Activated CD8-positive, alpha-beta T cell treated with anti-CD3 and anti-CD28 coated beads for 36 hours (primary cell): ENCODE results near the gene ITPR1. TPM values are rescaled to one million over a fixed set of nuclear protein-coding genes. Genes with fewer than 3 reads are reported as not detected.

Source experiments
- ATAC-seq: fragments of 200-7000 bp; cut with Tn5 transposase; one replicate; pipeline ENCODE4 v1.10.0; 2021; ENCODE audit warnings: mild to moderate bottlenecking, moderate library complexity
- CTCF ChIA-PET: fragments of 350-600 bp; sonication (Branson Sonifier 250); formaldehyde crosslinking; loops from one replicate; lab custom pipeline; 2021; ENCODE audit warnings: antibody characterized with exemption; lab: Charles Lee
- POLR2A ChIA-PET: fragments of 350-600 bp; sonication (Branson Sonifier 250); formaldehyde crosslinking; loops from one replicate; lab custom pipeline; 2021; ENCODE audit warnings: antibody characterized with exemption; lab: Charles Lee
- DNase-seq: peaks from one replicate; pipeline ENCODE4 v3.0.0-alpha.2; 2020
- H3K27ac Mint-ChIP-seq: one replicate; pipeline ENCODE4 v1.8.0; 2021; ENCODE audit warnings: mild to moderate bottlenecking, mixed read lengths
- H3K27me3 Mint-ChIP-seq: one replicate; pipeline ENCODE4 v1.8.0; 2021; ENCODE audit warnings: mixed read lengths
- H3K36me3 Mint-ChIP-seq: one replicate; pipeline ENCODE4 v1.8.0; 2021; ENCODE audit warnings: low read depth, mixed read lengths
- H3K4me1 Mint-ChIP-seq: one replicate; pipeline ENCODE4 v1.8.0; 2021; ENCODE audit warnings: low read depth, mixed read lengths
- H3K4me3 Mint-ChIP-seq: one replicate; pipeline ENCODE4 v1.8.0; 2021; ENCODE audit warnings: mild to moderate bottlenecking, moderate library complexity, mixed read lengths
- H3K9me3 Mint-ChIP-seq: one replicate; pipeline ENCODE4 v1.8.0; 2021; ENCODE audit warnings: mixed read lengths
- intact Hi-C: fragments of 100-400 bp; cut with micrococcal nuclease; formaldehyde crosslinking; loops from one replicate; pipeline ENCODE4 v1.10.0; 2022
- total RNA-seq, 2 experiments: library from RNA; stranded (reverse); gene quantifications; one replicate each; pipeline ENCODE4 v1.2.3, GENCODE V29; 2021
- TF ChIP-seq, protein P1 (sequence below): fragments of 200-600 bp; IDR thresholded peaks from one replicate; pipeline ENCODE4 v1.8.0; 2022; ENCODE audit warnings: antibody characterized with exemption, mild to moderate bottlenecking

The ITPR1 gene
- total RNA-seq, 2 experiments from 2014 or later, result 93.9 to 98.2 TPM

DNA sequence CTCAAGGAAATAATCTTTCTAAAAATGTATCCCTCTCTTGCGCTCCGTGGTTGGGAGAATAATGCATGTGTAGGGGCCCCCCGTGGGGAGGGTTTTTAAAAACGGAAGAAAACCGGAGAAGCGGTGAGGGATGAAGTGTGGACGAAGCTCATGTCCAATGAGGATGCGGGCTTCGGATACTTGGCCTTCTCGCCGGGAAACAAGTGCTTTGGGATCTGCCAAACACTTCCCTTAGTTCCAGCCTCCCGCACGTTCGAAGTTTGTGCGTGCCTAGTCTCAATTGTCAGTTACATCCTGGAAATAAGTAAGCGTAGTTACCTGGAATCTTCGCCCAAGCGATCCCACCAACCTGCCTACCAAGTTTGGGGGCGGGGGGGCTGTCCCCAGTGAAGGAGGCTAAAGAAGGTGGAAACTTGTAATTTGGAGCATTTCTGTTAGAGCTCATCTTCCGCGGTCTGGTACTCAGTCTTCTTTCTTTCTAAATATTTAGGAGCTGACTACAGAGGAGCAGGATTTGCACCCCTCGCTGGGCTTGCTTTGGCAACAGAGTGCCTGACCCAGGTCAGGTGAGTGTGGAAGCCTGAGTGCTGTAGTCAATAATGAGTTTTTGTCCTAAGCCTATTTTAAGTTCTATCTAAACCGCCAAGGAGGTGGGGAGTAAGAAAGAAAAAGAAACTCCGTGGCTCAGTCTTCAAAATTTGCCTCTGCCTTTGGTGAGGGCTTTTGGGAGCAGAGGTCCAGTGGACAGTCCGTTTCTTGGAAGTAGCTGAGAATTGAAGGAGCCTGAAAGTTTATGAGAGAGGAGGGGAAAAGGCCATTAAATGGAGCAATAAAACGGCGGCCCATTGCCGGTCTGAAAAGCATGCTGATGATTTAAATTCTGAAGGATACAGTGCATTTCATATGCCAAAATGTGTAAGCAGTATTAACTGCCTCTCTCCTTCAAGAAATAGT, 1.1 kb downstream of the ITPR1 start:
- peaks cover 37% of the 10 kb centered on the region for H3K4me1 Mint-ChIP-seq
- H3K27ac Mint-ChIP-seq, result peak overlapping the region; percentile 88
- DNase-seq (peak; percentile 56), ATAC-seq (no peak)
- peaks cover 4% of the 10 kb centered on the region for H3K27me3 Mint-ChIP-seq
- intact Hi-C loops, result loop anchor here (5.0 kb wide), 4 partner anchors 88 to 698 kb away; no protein-coding TSS in a partner anchor
- ChIA-PET CTCF (interaction anchor here (0.8 to 5.4 kb wide), 15 partner anchors 11 to 154 kb away, joined by 3 to 37 read pairs (median 3); no protein-coding TSS in a partner anchor), POLR2A (interaction anchor here (0.7 to 5.6 kb wide), 26 partner anchors 11 to 692 kb away, joined by 3 to 73 read pairs (median 5); partner anchors contain the start of genes SETMAR and SUMF1)
- H3K4me3 Mint-ChIP-seq, result peak overlapping the region; percentile 81
- TF ChIP-seq, protein P1, sequence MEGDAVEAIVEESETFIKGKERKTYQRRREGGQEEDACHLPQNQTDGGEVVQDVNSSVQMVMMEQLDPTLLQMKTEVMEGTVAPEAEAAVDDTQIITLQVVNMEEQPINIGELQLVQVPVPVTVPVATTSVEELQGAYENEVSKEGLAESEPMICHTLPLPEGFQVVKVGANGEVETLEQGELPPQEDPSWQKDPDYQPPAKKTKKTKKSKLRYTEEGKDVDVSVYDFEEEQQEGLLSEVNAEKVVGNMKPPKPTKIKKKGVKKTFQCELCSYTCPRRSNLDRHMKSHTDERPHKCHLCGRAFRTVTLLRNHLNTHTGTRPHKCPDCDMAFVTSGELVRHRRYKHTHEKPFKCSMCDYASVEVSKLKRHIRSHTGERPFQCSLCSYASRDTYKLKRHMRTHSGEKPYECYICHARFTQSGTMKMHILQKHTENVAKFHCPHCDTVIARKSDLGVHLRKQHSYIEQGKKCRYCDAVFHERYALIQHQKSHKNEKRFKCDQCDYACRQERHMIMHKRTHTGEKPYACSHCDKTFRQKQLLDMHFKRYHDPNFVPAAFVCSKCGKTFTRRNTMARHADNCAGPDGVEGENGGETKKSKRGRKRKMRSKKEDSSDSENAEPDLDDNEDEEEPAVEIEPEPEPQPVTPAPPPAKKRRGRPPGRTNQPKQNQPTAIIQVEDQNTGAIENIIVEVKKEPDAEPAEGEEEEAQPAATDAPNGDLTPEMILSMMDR, result no peak
- no peaks in the 10 kb centered on the region for H3K9me3 Mint-ChIP-seq
- H3K36me3 Mint-ChIP-seq, result peaks cover 29% of the 10 kb centered on the region

DNA sequence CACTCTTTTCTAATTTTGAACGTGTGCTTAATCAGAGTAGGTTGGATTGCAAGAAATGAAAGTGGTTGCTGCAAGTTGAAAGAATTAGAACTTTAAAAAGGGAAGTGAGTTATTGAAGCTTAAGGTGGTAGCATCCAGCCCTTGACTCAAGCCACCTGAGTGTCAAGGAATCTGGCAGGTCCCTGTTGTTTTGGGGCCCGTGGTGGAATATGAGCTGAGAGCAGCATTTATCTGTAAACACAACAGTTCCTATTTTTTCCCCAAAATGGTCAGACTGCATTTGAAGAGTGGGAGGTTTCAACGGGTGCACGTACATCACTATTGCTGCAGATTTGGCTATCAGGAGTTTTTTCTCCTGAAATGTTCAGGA, 1.7 kb downstream of the ITPR1 start:
- TF ChIP-seq, protein P1, result no peak
- POLR2A ChIA-PET, result interaction anchor here (1.1 to 5.6 kb wide), 9 partner anchors 10 to 482 kb away, joined by 4 to 73 read pairs (median 7); partner anchors contain the start of gene SUMF1
- Mint-ChIP-seq H3K4me3 (peak overlapping the region; percentile 81), H3K27ac (peak overlapping the region; percentile 88), H3K4me1 (peaks cover 37% of the 10 kb centered on the region), H3K36me3 (peaks cover 31% of the 10 kb centered on the region), H3K9me3 (no peaks in the 10 kb centered on the region), H3K27me3 (peaks cover 4% of the 10 kb centered on the region)
- no peak for DNase-seq
- no peak for ATAC-seq
- CTCF ChIA-PET, result interaction anchor here (0.9 to 5.4 kb wide), 10 partner anchors 10 to 154 kb away, joined by 3 to 37 read pairs (median 3); no protein-coding TSS in a partner anchor
- intact Hi-C loops, result loop anchor here (5.0 kb wide), 4 partner anchors 87 to 697 kb away; no protein-coding TSS in a partner anchor

DNA sequence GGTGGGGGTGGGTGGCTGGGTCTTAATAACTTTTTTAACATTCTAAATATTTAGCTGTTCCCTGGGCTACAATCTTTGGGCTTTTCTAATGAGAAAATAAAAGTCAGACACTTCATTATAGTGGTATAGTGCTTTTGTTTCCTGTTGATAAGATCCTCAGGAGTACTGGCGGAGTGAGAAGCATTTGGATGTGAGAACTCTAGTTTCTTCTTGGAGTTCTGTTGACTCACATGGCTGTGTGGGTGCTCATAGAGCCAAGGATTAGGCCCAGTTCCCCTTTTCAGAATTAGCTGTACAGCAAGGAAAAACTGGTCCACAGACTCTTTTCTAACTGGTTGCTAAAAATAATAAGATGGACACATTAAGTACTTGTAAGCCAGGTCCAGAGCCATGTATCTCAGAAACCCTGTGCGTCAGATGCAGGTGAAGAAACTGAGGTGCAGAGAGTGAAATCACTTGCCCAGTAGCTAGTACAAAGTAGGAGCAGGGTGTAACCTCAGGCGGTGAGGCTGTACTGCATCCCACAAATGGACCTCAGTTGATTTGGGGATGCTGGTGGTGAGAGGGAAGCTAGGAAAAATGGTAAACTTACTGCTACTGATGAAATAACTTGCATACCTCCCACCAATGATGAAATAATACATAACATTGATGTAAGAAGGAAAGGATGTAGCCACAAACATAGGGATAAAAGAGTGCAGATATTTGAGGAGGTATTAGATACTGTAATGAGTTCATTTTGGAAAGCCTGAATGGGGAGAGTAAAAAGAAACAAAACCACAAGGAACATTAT, 2.3 kb downstream of the ITPR1 start:
- no peaks in the 10 kb centered on the region for H3K9me3 Mint-ChIP-seq
- H3K36me3 Mint-ChIP-seq, result peaks cover 35% of the 10 kb centered on the region
- ChIA-PET CTCF (interaction anchor here (0.9 to 5.4 kb wide), 10 partner anchors 10 to 155 kb away, joined by 3 to 37 read pairs (median 3); no protein-coding TSS in a partner anchor), POLR2A (interaction anchor here (1.1 to 5.6 kb wide), 5 partner anchors 10 to 145 kb away, joined by 4 to 73 read pairs (median 36); partner anchors contain the start of gene SUMF1)
- H3K27ac Mint-ChIP-seq, result peak overlapping the region; percentile 40
- ATAC-seq (no peak), DNase-seq (no peak)
- peaks cover 4% of the 10 kb centered on the region for H3K27me3 Mint-ChIP-seq
- TF ChIP-seq, protein P1, result no peak
- peaks cover 37% of the 10 kb centered on the region for H3K4me1 Mint-ChIP-seq
- intact Hi-C loops, result no loop called here
- peak overlapping the region; percentile 81 for H3K4me3 Mint-ChIP-seq

DNA sequence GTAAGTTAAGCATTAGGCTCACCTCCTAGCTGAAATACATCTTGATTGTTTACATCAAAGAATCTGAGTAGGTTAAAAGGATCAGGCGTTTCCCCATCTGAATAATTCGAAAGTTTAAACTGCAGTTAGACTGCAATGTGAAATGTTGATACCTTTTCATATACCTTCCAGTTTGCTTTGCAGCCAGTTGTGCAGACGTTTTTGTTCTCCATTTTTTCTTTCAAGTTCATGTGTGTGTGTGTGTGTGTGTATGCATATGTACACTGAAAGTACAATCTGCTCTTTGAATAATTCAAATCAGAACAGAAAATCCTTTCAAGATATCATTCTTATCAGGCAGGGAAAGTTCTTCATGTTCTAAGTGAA, 2.9 kb downstream of the ITPR1 start:
- H3K4me3 Mint-ChIP-seq, result peak overlapping the region; percentile 81
- H3K36me3 Mint-ChIP-seq, result peaks cover 35% of the 10 kb centered on the region
- no peak overlapping the region for H3K27ac Mint-ChIP-seq
- no peaks in the 10 kb centered on the region for H3K9me3 Mint-ChIP-seq
- H3K4me1 Mint-ChIP-seq, result peaks cover 34% of the 10 kb centered on the region
- CTCF ChIA-PET, result interaction anchor here (1.4 to 5.4 kb wide), 4 partner anchors 9 to 145 kb away, joined by 3 to 37 read pairs (median 9); no protein-coding TSS in a partner anchor
- POLR2A ChIA-PET, result interaction anchor here (1.1 to 5.6 kb wide), 4 partner anchors 9 to 87 kb away, joined by 4 to 73 read pairs (median 42); partner anchors contain the start of gene SUMF1
- DNase-seq (no peak), ATAC-seq (no peak)
- TF ChIP-seq, protein P1, result no peak
- intact Hi-C loops, result no loop called here
- H3K27me3 Mint-ChIP-seq, result peaks cover 3% of the 10 kb centered on the region
